ENCODE measurements around the gene SIRT2. TPM values are rescaled to one million over a fixed set of nuclear protein-coding genes. Genes with fewer than 3 reads are reported as not detected.

SIRT2 gene
- total and polyA plus RNA-seq, 11 donors = 51.0 to 158 (median 62.4) TPM

DNA sequence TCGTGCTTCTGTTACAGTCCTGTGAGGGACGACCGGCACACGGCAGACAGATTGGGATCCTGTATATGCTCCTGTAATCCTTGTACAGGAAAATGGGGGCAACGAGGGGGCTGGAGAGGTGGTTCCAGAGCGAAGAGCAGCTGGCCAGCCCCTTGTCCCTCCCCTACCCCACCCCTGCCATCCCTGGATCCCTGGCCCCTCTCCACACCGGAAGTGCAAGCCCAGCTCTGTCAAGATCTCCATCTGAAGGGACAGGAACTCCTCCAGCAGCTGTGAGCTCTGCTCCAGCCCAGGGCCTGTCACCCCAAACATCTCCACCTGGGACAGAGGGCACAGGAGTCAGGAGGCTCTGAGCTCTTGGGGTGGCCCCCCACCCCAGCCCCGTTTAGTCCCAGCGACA, 18.1 kb upstream of the SIRT2 start:
- no peaks in the 10 kb centered on the region for H3K27me3 ChIP-seq
- peak in 1 of 5 donors; percentile 17 for DNase-seq
- H3K27ac ChIP-seq = no peak overlapping the region
- TF ChIP-seq, protein P1, sequence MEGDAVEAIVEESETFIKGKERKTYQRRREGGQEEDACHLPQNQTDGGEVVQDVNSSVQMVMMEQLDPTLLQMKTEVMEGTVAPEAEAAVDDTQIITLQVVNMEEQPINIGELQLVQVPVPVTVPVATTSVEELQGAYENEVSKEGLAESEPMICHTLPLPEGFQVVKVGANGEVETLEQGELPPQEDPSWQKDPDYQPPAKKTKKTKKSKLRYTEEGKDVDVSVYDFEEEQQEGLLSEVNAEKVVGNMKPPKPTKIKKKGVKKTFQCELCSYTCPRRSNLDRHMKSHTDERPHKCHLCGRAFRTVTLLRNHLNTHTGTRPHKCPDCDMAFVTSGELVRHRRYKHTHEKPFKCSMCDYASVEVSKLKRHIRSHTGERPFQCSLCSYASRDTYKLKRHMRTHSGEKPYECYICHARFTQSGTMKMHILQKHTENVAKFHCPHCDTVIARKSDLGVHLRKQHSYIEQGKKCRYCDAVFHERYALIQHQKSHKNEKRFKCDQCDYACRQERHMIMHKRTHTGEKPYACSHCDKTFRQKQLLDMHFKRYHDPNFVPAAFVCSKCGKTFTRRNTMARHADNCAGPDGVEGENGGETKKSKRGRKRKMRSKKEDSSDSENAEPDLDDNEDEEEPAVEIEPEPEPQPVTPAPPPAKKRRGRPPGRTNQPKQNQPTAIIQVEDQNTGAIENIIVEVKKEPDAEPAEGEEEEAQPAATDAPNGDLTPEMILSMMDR (IDR thresholded peaks at IDR 0.05) = no peak
- TF ChIP-seq POLR2A (IDR thresholded peaks at IDR 0.05) = no peak
- no peak for ATAC-seq
- H3K36me3 ChIP-seq = peaks cover 0 to 15% (median 8%) of the 10 kb centered on the region in 9 donors
- H3K4me3 ChIP-seq = no peak overlapping the region
- H3K9me3 ChIP-seq = no peaks in the 10 kb centered on the region
- intact Hi-C loops (cut with DNase I) = no loop called here
- no peaks in the 10 kb centered on the region for H3K4me1 ChIP-seq
- 75 to 85% (median 81%) methylated on average over 8 to 9 of the region's 9 CpGs for WGBS, 4 donors

GRCh38 chr19:38915329-38916321, 16.2 kb upstream of the SIRT2 start:
- Histone ChIP-seq H3K9me3 (no peaks in the 10 kb centered on the region), H3K4me3 (no peak overlapping the region), H3K27ac (no peak overlapping the region), H3K27me3 (peaks cover 0 to 16% (median 0%) of the 10 kb centered on the region in 9 donors), H3K36me3 (peaks cover 0 to 3% (median 0%) of the 10 kb centered on the region in 9 donors), H3K4me1 (no peaks in the 10 kb centered on the region)
- peak in 2 of 5 donors; percentile 13 to 19 for DNase-seq
- no peak for ATAC-seq
- intact Hi-C loops (cut with DNase I) = no loop called here
- WGBS, 4 donors = 90 to 92% (median 92%) methylated on average over 24 to 44 of the region's 44 CpGs
- TF ChIP-seq, protein P1 (IDR thresholded peaks at IDR 0.05) = no peak
- TF ChIP-seq POLR2A (IDR thresholded peaks at IDR 0.05) = no peak

- H3K9me3 ChIP-seq = no peaks in the 10 kb centered on the region
- DNase-seq = peak in 1 of 5 donors; percentile 15
- 94 to 96% (median 94%) methylated on average over 8 of the region's 8 CpGs for WGBS, 4 donors
- H3K4me1 ChIP-seq = no peaks in the 10 kb centered on the region
- TF ChIP-seq, protein P1 (IDR thresholded peaks at IDR 0.05) = no peak
- TF ChIP-seq POLR2A (IDR thresholded peaks at IDR 0.05) = no peak
- no peak for ATAC-seq
- H3K27ac ChIP-seq = no peak overlapping the region
- H3K4me3 ChIP-seq = no peak overlapping the region
- peaks cover 0 to 3% (median 0%) of the 10 kb centered on the region in 9 donors for H3K36me3 ChIP-seq
- intact Hi-C loops (cut with DNase I) = no loop called here
- peaks cover 0 to 16% (median 0%) of the 10 kb centered on the region in 9 donors for H3K27me3 ChIP-seq
These were observed 14.5 kb upstream of the SIRT2 start for GRCh38 chr19:38913958-38914357.
